NCI-H446 (cell line): ENCODE data around the gene OR56A1.
"Not testable (repeated sequence)": the region's sequence is repeated elsewhere in the genome, so short reads cannot be mapped to it uniquely, and the experiment has no call there.

ENCODE experiments used
- DNase-seq, 2 experiments: peaks; one replicate each; lab custom pipeline; 2025; lab: John Stamatoyannopoulos, UW

Gene OR56A1, protein sequence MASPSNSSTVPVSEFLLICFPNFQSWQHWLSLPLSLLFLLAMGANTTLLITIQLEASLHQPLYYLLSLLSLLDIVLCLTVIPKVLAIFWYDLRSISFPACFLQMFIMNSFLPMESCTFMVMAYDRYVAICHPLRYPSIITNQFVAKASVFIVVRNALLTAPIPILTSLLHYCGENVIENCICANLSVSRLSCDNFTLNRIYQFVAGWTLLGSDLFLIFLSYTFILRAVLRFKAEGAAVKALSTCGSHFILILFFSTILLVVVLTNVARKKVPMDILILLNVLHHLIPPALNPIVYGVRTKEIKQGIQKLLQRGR

DNA sequence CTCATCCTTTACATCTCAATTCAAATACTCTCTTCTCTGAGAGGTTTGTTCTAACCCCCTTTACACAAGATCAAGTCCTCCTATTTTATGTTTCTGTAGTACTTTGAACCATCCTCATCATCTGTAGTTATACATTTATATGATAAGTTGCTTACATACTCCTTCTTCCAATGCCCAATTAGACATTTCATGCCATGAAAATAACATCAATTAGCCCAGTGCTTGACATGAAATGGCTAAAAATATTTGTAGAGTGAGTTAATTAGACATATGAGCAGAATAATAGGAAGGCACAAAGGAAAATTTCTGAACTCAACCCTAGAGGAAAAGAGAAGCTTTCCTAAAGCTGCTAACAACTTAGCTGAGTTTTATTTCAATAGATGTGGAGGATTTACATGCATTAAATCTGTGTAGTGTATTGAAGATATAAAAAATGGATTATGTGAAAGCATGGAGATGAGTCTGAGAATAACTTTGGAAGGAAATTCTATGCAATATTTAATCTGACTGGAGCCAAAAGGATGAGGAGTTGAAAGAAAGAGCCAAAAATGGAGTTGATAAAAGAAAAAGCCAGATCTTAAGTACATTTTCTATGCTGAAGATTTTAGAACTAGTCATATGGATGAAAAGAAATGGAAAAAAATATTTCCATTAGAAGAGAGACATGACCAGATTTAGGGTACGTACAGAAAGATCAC, at the start of gene OR56A1:
Gene OR56A1 (minus strand): TSS at position 51 of the 698 bp plus-strand sequence. CDS start 3,066 bp downstream, outside the sequence.
- DNase-seq = no peak

DNA sequence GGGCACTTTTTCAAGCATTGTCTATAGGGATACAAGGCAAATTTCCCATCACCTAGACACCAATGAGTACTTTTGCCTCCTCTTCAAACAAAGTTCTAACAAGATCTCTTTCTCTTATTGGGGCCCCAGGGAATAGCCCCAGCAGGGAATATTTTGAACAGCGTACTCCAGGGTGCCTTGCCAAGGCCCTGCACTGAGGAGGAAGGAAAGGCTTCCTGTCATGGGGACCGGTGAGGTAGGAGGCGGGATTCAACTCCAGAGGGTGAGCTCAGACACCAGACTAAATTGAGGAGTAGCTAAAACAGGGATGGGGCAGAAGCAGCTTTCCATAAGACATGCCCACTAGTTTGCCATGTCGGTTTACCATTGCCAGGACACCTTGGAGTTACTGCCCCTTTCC, 48.9 kb upstream of the OR56A1 start:
- no peak for DNase-seq

GRCh38 chr11:6077723-6078122, 47.2 kb upstream of the OR56A1 start:
- no peak for DNase-seq

DNA sequence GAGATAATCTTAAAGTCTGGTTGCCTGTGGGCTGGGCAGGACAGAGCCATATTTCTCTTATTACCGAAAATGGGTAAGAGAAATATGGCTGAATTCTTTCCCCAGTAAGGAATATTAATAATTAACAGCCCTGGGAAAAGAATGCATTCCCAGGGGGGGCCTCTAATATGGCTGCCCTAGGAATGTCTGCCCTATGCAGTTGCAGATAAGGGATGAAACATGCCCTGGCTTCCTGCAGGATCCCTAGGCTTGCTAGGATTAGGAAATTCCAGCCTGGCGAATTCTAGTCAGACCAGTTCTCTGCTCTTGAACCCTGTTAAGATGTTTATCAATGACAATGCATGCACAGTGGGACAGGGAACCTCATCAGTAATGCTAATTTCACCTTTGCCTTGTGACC, 45.9 kb upstream of the OR56A1 start:
- DNase-seq = not testable (repeated sequence)

- DNase-seq = no peak
Observed at GRCh38 chr11:6067502-6067901, 36.9 kb upstream of the OR56A1 start.

DNA sequence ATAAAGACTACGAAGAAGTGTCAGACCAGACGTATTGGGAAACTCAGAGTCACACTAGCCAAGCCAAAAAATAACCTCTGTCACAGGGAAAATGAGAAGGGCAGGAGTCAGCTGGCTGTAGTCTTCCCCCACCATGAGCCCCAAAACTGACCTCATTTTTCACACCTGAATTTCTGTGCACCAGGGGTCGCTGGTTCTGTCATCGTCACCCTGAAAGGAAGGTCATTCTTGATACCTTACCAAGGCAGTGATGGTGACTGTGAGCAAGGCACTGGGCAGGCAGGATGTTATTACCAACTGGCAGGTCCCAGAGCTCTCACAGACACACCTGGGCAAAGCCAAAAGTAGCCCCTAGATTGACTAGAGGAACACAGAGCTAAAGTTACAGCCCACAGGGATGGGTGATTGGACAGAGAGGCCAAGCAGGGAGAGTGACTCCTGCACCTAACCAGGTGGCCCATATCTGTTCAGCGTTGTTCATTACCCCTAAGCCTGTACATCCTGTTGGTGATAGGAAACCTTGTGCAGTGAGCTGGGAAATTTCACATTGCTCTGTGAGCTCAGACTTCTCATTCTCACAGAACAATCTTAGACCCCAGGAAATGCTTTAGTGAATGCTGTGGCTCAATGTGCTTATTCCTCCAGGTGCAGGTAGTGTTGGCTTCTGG, 32.3 kb upstream of the OR56A1 start:
- DNase-seq = no peak

- DNase-seq = no peak
Observed at GRCh38 chr11:6061475-6061874, 30.9 kb upstream of the OR56A1 start.

DNA sequence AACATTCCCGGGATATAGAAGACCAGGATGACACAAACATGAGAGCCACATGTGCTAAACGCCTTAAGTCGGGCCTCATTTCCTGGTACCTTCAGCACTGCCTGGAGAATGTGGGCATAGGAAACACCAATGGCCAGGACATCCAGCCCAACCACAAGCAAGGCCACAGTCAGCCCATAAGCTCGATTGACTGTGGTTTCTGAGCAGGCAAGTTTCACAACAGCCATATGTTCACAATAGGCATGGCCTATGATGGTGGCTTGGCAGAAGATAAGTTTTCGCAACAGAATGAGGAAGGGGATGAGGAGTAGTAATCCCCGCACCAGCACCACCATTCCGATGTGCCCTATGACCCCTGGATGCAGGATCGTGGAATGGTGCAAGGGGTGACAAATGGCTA, 26.9 kb upstream of the OR56A1 start:
- DNase-seq = no peak

GRCh38 chr11:6055569-6055968, 25.0 kb upstream of the OR56A1 start:
- DNase-seq = no peak

GRCh38 chr11:6052374-6052773, 21.8 kb upstream of the OR56A1 start:
- no peak for DNase-seq

DNA sequence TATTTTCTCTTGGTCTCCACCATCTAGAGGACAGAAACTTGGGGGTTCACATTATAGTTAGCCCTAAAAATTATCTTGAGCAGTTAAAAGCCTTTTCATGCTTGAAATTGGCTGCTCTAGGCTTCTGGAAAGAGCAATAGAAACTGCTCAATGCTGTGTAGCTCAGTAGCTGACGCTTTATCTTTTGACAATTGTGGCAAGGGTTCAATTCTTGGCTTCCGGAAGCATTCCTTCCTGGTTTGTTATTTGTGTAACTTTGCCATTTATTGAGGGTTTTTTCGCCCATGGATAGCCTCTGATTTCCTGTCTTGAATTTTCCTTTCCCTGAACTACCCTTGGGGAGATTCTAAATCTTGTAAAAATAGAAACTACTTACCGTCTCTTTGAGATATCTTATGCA, 10.3 kb upstream of the OR56A1 start:
- no peak for DNase-seq

DNA sequence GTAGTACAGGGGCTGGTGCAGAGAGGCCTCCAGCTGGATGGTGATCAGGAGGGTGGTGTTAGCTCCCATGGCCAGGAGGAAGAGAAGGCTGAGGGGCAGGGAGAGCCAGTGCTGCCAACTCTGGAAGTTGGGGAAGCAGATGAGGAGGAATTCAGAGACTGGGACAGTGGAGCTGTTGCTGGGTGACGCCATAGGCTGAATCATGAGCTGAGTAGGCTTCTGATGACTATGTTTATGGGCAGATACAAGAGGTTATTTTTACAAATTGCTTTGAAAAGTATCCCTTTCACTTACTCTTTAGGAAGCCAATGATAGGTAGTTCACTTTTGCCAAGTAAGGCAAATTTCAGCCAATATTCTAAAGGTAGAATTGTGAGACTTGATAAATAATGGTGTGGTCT, 3.1 kb downstream of the OR56A1 start:
- DNase-seq = no peak

GRCh38 chr11:6025056-6025455, 5.5 kb downstream of the OR56A1 start:
- DNase-seq = no peak

- peak in 1 of 2 experiments; percentile 18 for DNase-seq
Observed at GRCh38 chr11:6022956-6023355, 7.6 kb downstream of the OR56A1 start.

- no peak for DNase-seq
Observed at GRCh38 chr11:6013042-6013441, 17.5 kb downstream of the OR56A1 start.

- DNase-seq = no peak
Observed at GRCh38 chr11:6012035-6012668, 18.4 kb downstream of the OR56A1 start.

DNA sequence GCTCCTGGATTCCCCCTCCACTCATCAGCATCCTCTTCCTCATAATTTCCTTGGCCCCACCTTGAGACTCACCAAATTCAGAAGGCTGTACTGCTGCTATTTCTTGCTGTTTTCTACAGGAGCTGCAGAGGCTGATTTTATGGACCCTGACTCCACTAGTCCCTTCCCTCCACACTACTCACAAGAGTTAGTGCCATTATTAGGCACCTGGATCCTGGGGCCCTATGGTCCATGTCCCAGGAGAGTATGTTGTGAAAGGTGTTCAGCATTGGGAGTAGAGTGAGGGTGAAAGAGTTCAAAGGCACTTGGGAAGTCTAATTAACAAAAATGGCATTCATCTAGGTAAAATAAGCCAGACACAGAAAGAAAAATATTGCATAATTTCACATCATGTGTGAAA, 23.7 kb downstream of the OR56A1 start, which contains the start of gene OR56A4:
Gene OR56A4 (minus strand): TSS at position 101 of the 400 bp plus-strand sequence. CDS start 3,954 bp downstream, outside the sequence.
- DNase-seq = no peak

- DNase-seq = no peak
Observed at GRCh38 chr11:6006395-6006794, 24.2 kb downstream of the OR56A1 start.

DNA sequence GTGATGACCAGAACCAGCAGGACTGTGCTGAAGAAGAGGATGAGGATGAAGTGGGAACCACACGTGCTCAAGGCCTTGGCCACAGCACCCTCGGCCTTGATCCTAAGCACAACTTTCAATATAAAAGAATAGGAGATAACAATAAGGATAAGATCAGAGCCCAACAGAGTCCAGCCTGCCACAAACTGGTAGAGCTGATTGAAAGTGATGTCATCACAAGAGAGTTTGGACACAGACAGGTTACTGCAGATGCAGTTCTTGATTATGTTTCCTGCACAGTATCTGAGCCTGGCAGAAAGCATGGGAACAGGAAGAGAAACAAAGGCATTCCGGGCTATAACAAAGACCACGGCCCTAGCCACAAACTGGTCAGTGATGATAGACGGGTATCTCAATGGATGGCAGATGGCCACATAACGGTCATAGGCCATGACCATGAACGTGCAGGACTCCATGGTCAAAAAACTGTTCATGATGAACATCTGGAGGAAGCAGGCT, 28.3 kb downstream of the OR56A1 start:
- no peak for DNase-seq

DNA sequence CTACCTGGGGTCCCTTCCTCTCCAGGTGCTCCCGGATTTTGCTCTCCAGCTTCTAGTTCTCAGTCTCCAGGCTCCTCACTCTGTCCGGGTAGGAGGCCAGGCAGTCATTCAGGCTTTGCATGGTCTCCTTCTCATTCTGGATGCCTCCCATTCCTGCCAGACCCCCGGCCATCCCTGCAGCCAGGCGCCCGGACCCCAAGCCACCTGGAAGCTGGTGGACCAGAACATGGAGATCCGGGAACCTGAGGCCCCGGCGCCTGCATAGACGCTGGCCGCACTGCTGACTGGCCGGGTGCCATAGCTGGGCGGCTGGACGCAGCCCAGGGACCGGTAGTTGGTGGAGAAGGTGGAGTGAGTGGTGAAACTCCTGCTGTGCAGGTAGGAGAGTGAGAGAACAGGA, 35.8 kb downstream of the OR56A1 start:
- DNase-seq = no peak

GRCh38 chr11:5992604-5993251, 37.8 kb downstream of the OR56A1 start:
- peak in 1 of 2 experiments; percentile 23 for DNase-seq

GRCh38 chr11:5992150-5992549, 38.4 kb downstream of the OR56A1 start:
- DNase-seq = no peak
